Cardiac fibroblast (primary cell): ENCODE measurements around the gene TSPAN1.

ENCODE experiments used
- DNase-seq, 2 donors: peaks; one replicate each; pipeline versions ENCODE4 v3.0.0 to v3.0.0-alpha.2; 2010; ENCODE audit warnings: low read depth in 2 of 2
- H3K4me3 ChIP-seq, 2 donors: replicated peaks in 1 of 2; 1 replicate in 1 of 2; 2 replicates in 1 of 2; pipeline ENCODE4 v1.5.1; 2011; ENCODE audit warnings: low read depth in 2 of 2, low read length in 2 of 2, mild to moderate bottlenecking in 2 of 2, moderate library complexity in 1 of 2
- CTCF ChIP-seq: IDR thresholded peaks from one replicate; pipeline ENCODE4 v1.5.1; 2011; ENCODE audit warnings: low read depth, mild to moderate bottlenecking, low read length, inconsistent platforms

Gene TSPAN1

GRCh38 chr1:46197964-46198811 lies 23.3 kb downstream of the TSPAN1 start, which contains the start of gene POMGNT1:
Gene POMGNT1 (minus strand): TSS chr1:46198434. CDS start chr1:46197821, 613 bp downstream.
- H3K4me3 ChIP-seq: peak within 1 kb of the TSS; percentile 81 to 84
- peak; percentile 55 to 73 for DNase-seq
- TF ChIP-seq CTCF: no peak

- no peak overlapping the region for H3K4me3 ChIP-seq
- TF ChIP-seq CTCF: no peak
- DNase-seq: no peak
Measured at GRCh38 chr1:46199233-46199749, 24.4 kb downstream of the TSPAN1 start.

GRCh38 chr1:46203738-46204405 lies 29.0 kb downstream of the TSPAN1 start:
- DNase-seq: no peak
- peak overlapping the region; percentile 66 to 87 for H3K4me3 ChIP-seq

GRCh38 chr1:46204406-46204742 lies 29.5 kb downstream of the TSPAN1 start:
- H3K4me3 ChIP-seq: peak overlapping the region in 1 of 2 donors; percentile 87
- DNase-seq: no peak
- TF ChIP-seq CTCF: no peak

More at GRCh38 chr1:46203738-46204405, 29.0 kb downstream of the TSPAN1 start:
- TF ChIP-seq CTCF: no peak

GRCh38 chr1:46205141-46205540 lies 30.3 kb downstream of the TSPAN1 start:
- TF ChIP-seq CTCF: no peak
- no peak for DNase-seq
- H3K4me3 ChIP-seq: no peak overlapping the region

- no peak for DNase-seq
- no peak overlapping the region for H3K4me3 ChIP-seq
- no peak for TF ChIP-seq CTCF
Measured at GRCh38 chr1:46205791-46206190, 30.9 kb downstream of the TSPAN1 start.
